ENCODE results near the gene L3HYPDH.

The L3HYPDH gene

GRCh38 chr14:59483819-59484638 lies at the start of gene L3HYPDH, which contains the start of gene JKAMP:
Gene L3HYPDH (minus strand): TSS chr14:59484408. CDS start chr14:59484316, 92 bp downstream.
Gene JKAMP (plus strand): TSS chr14:59484517. CDS start chr14:59484590, 73 bp downstream.
- in situ Hi-C loops (cut with HindIII; ENCODE audit: low sequenced_read_pairs) = no loop called here

GRCh38 chr14:59532419-59532818 lies 48.2 kb upstream of the L3HYPDH start:
- DNase-seq (ENCODE audit: low read depth) = no peak
- no peak overlapping the region for H3K4me3 ChIP-seq (ENCODE audit: low read depth, low read length)
- in situ Hi-C loops (cut with HindIII; ENCODE audit: low sequenced_read_pairs) = no loop called here
- TF ChIP-seq CTCF (IDR thresholded peaks at IDR 0.05; ENCODE audit: low read depth, low read length, missing control alignments) = no peak

More at GRCh38 chr14:59483819-59484638, at the start of gene L3HYPDH, which contains the start of gene JKAMP:
- peak; percentile 64 for TF ChIP-seq CTCF (IDR thresholded peaks at IDR 0.05; ENCODE audit: low read depth, low read length, missing control alignments)
- peak; percentile 89 for DNase-seq (ENCODE audit: low read depth)
- H3K4me3 ChIP-seq (ENCODE audit: low read depth, low read length) = peak within 1 kb of the TSS; percentile 78

DNA sequence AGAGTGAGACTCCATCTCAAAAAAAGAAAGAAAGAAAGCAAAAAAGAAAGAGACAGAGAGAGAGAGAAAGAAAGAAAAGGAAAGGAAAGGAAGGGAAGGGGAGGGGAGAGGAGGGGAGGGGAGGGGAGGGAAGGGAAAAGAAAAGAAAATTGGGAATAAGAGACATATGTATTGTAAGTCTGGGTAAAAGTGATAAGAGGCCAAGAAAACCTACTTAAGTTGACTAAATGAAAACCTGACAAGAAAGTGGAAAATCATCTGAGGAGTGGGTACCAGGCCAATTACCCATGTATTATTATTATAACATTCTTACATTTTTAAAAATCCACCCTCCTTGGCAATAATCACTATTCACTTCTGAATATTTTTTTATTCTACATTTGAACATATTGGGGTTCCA lies 46.1 kb upstream of the L3HYPDH start:
- no peak overlapping the region for H3K4me3 ChIP-seq (ENCODE audit: low read depth, low read length)
- no peak for DNase-seq (ENCODE audit: low read depth)
- TF ChIP-seq CTCF (IDR thresholded peaks at IDR 0.05; ENCODE audit: low read depth, low read length, missing control alignments) = no peak
- in situ Hi-C loops (cut with HindIII; ENCODE audit: low sequenced_read_pairs) = no loop called here

DNA sequence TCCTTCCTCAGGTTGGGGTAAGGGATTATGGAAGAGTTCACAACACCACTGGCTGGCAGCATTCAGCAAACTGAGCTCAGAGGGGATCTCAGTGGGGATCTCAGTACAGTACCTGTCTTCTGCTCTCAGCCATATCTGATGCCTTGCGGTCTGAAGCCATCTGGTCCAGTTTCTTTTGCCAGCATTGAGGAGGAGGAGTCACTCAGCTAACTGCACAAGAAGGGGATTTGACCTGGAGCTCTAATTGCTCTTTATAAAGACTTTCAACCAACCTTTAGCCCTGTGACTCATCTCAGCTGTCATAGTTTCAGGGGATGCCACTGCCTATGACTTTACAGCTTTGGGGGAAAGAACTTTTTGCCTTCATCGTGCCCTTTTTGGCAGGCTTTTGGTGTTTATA lies 45.0 kb upstream of the L3HYPDH start:
- TF ChIP-seq CTCF (IDR thresholded peaks at IDR 0.05; ENCODE audit: low read depth, low read length, missing control alignments) = no peak
- DNase-seq (ENCODE audit: low read depth) = no peak
- H3K4me3 ChIP-seq (ENCODE audit: low read depth, low read length) = no peak overlapping the region
- in situ Hi-C loops (cut with HindIII; ENCODE audit: low sequenced_read_pairs) = no loop called here

DNA sequence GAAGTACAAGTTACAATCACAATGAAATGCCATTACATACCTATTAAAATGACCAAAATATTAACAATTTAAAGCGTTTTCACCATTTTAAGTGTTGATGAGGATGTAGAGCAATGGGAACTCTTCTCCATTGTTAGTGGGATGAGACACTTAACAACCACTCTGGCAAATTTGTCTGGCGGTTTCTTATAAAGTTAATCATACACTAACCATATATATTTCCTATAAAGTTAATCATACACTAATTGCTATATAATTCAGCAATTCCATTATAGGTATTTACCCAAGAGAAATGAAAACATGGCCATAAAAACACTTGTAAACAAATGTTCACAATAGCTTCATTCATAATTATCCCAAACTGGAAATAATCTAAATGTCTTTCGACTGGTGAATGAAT lies 36.0 kb upstream of the L3HYPDH start:
- in situ Hi-C loops (cut with HindIII; ENCODE audit: low sequenced_read_pairs) = no loop called here
- no peak overlapping the region for H3K4me3 ChIP-seq (ENCODE audit: low read depth, low read length)
- no peak for TF ChIP-seq CTCF (IDR thresholded peaks at IDR 0.05; ENCODE audit: low read depth, low read length, missing control alignments)
- no peak for DNase-seq (ENCODE audit: low read depth)

- peak; percentile 6 for DNase-seq (ENCODE audit: low read depth)
- in situ Hi-C loops (cut with HindIII; ENCODE audit: low sequenced_read_pairs) = no loop called here
- no peak overlapping the region for H3K4me3 ChIP-seq (ENCODE audit: low read depth, low read length)
- TF ChIP-seq CTCF (IDR thresholded peaks at IDR 0.05; ENCODE audit: low read depth, low read length, missing control alignments) = peak; percentile 75
These were observed 27.8 kb upstream of the L3HYPDH start for GRCh38 chr14:59511916-59512575.
